HG02763 (cell line): ENCODE data around the gene TMX2.

Source experiments
- ATAC-seq: cut with Tn5 transposase; IDR thresholded peaks from one replicate; pipeline ENCODE4 v1.9.1; 2021; ENCODE audit warnings: mild to moderate bottlenecking, moderate library complexity; ENCODE audit not compliant: unreplicated experiment

The TMX2 gene

GRCh38 chr11:57764566-57764965 is 52.2 kb downstream of the TMX2 start:
- no peak for ATAC-seq

GRCh38 chr11:57764972-57765371 is 52.6 kb downstream of the TMX2 start:
- ATAC-seq: no peak

DNA sequence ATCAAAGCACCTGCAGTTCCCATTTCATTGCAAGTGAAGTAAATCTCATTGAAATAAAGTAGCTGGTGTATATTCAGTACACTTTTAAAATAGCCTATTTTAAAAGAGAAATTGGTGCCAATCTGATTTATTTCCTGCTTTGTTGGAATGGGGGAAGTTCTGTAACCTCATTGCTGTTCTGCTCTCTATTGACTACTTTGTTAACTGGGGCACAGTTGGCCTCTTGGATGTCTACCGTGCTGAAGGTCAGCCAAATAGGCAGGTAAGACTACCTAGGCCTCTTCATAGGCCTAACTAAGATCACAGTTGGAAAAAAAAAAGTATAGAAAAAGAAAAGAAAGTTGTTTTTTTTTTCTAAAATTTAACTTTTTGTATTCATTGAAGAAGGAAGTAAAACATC is 58.4 kb downstream of the TMX2 start:
- no peak for ATAC-seq

DNA sequence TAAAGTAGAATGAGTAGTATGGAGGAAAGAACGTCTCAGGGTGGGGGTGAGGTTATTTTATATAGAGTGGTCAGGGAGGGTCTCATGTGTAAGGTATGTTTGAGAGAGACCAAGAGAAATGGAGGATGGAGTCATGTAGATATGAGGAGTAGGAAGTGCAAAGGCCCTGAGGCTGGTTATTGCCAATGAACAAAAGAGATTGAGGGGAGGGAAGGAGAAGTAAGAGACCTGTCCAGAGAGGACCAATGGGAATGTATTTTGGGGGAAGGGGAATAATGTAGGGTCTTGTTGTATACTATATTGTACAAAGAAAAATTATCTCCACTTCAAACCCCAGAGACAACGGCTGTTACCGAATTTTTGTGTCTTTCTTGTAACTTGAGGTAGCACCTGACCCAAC is 59.0 kb downstream of the TMX2 start:
- ATAC-seq: no peak

DNA sequence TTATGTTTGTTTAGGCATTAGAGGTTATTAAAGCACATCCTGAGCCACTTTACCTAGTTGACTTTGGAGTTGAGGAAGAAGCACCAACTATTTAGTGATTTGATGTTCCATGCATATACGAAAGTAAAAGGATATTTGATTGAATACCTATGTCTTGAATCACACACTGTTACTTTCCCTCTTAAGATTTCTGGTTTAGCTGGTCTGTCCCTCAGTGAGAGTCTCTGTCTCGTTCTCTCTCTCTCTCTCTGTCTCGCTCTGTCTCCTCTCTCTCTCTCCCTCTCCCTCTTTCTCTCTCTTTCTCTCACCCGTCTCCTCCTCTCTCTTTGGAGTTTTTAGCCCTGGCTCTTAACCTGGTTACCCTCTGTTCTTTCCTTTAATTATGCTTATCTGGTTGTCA is 60.2 kb downstream of the TMX2 start:
- ATAC-seq: no peak

DNA sequence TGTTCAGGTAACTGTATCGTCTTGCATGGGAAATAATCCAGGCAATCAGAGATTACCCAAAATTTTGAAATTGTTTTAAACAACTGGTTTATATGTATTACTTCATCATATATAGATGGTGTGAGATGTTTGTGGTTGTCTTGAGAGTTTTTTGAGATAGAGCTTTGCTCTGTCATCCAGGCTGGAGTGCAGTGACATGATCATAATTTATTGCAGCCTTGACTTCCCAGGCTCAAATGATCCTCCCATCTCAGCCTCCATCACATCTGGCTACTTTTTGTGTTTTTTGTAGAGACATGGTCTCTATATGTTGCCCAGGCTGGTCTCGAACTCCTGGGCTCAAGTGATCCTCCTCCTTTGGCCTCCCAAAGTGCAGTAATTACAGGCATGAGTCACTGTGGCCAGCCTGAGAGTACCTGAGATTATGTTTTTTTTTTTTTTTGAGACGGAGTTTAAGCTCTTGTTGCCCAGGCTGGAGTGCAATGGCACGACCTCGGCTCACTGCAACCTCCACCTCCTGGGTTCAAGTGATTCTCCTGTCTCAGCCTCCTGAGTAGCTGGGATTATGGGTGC is 60.7 kb downstream of the TMX2 start:
- ATAC-seq: no peak

GRCh38 chr11:57775491-57775890 is 63.1 kb downstream of the TMX2 start:
- no peak for ATAC-seq

DNA sequence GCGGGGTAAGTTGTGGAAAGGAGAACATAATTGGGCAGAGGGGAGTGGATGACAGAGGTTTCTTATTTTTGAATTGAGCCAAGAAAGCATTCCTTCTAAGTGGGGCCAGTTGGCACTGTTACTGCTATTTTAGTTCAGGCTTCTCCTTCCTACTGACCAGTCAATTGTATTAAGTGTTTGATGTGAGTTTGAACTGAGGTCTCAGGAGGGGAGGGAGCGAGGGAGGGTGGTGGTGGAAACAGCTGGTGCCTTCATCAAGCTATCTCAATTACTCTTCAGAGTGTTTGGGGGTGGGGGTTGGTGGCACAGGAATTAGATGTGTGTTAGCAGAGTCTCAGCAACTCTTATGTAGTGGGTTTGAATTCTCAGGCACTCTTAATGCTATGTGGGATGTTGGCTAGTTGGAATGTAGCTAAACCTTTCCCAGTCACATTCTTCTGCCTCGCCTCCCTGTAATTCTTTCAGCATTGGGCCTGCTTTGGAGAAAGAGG is 63.7 kb downstream of the TMX2 start:
- no peak for ATAC-seq

- no peak for ATAC-seq
Observed at GRCh38 chr11:57776577-57777210, 64.3 kb downstream of the TMX2 start.

- no peak for ATAC-seq
Observed at GRCh38 chr11:57777969-57778317, 65.5 kb downstream of the TMX2 start.

DNA sequence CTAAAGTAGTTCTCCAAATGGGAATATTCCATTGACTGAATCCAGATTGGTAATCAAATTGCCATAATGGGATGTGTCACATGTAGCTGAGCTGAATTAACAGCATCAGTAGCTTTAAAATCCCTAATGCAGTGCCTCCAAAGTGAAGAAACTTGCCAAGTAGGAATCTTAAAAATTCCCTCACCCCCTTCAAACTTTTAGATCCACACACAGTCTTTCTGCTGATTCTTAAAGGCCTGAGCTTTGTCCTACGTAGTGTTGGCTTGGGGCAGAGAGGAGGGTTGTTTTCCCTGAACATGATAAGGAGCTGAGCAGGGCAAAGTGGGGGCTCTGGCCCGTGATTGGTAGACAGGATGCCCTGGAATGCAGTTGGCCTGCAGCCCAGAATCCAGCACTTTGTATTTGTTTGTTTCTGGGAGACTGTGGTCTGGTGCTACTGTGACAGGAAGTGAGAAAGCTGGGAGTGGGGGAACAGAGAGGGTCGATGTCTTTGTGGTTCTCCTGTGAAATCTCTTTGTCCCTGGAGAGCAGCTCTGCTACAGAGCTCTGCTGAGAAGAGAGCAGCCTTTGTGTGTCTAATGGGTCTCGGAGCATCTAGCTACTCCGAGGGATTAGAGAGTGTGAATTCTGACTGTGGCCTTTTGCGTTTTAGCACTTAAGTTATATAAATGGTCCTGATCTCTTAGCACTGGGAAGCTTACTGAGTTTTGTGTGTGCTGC is 66.1 kb downstream of the TMX2 start:
- no peak for ATAC-seq

DNA sequence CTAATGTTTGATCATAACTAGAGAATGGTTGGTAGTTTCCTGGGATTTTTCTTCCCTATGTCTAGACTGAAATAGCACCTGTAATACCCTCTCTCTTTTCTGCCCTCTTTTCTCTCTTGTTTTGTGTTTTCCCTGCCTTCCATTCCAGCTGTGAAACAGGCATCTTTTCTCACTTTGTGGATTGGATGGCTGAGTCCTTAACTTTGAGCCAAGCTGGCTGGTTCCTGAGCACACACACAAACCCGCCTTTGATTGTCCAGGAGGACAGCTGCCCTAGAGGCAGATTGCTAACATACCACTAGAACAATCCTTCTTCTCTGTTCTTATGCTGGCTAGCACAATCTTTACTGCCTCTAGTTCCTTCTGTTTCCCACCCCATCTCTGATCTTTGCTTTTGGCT is 66.9 kb downstream of the TMX2 start:
- no peak for ATAC-seq

DNA sequence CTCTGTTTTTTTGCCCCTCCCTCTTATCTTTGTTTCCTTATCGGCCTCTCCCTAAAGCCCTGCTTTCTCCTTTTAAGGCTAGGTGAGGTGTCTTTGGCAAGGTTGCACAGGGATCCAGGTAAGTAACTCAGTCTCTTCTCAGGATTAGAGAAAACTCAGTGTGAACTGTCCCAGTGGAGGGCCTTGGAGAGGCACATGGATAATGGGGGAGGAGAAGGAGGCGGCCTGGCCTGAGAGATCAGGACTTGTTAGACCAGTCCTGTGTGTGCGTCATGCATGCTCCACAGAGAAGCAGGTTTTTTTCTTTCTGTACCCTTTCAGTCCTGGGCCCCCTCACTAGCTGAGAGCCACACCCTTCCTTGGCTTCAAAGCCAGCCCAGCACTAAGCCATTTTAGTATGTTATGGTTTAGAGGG is 69.1 kb downstream of the TMX2 start:
- no peak for ATAC-seq

- ATAC-seq: no peak
Observed at GRCh38 chr11:57785072-57785471, 72.7 kb downstream of the TMX2 start.

GRCh38 chr11:57786436-57786835 is 74.0 kb downstream of the TMX2 start:
- ATAC-seq: no peak

DNA sequence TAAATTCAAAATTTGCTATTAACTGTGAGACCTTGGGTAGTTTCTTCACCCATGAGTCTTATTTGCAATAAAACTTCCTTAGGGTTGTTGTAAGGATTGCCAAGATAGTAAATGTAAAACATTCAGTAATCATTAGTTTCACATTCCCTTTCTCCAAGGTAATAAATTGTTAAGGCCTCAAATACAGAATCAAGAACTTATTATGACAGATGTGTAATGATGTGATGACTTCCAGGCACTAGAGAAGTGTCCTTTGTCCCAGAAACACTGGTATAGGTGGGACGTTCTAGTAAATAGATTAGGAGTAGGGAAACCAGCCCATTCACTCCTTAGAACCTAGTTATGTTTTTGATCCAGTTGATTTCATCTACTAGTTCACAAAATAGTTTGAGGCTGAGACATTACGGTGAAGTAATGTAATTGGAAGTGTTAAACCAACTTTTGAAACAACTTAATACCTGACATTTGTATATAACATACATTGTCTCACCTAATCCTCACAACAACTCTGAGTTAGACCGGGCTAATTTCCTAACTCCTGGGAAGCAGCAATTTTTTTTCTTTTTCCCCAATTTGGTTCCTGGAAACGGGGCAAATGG is 74.7 kb downstream of the TMX2 start:
- no peak for ATAC-seq

GRCh38 chr11:57787920-57788702 is 75.7 kb downstream of the TMX2 start:
- peak; percentile 49 for ATAC-seq

DNA sequence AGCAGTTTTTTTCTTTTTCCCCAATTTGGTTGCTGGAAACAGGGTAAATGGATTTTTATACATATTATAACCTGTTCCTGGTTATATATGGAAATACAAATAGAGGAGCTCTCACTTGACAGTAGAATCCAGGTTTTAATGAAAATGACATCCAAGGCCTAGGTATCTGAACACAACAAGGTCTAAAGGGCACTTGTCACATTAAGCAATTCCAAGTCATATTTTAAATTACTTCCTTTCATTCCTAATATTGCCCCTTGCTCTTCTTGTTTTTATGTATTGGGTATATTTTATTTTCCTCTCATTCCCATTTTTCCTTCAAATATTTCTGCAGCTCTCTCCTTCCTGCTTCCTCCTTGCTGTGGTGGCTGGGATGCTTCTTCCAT is 76.3 kb downstream of the TMX2 start:
- no peak for ATAC-seq
